Heart right ventricle (tissue), 16 donors: ENCODE data around the gene IL11. TPM values are rescaled to one million over a fixed set of nuclear protein-coding genes. Genes with fewer than 3 reads are reported as not detected.

ENCODE experiments used
- ATAC-seq, 8 donors: fragments of 200-7000 bp; cut with Tn5 transposase; one replicate each; pipeline ENCODE4 v1.9.1; 2020; ENCODE audit warnings: mild to moderate bottlenecking in 8 of 8, moderate library complexity in 8 of 8, moderate number of reproducible peaks in 1 of 8
- DNase-seq, 2 donors: peaks; one replicate each; pipeline ENCODE4 v3.0.0-alpha.2; 2020
- H3K27ac ChIP-seq, 10 donors: fragments of 200-600 bp; sonication (generic) in 2 of 10; one replicate each; pipeline versions ENCODE4 v1.5.0 to v1.8.0; 2020 to 2022; ENCODE audit warnings: mild to moderate bottlenecking in 3 of 10
- H3K27me3 ChIP-seq, 7 donors: fragments of 200-600 bp; one replicate each; pipeline ENCODE4 v1.8.0; 2021 to 2022; ENCODE audit warnings: mild to moderate bottlenecking in 2 of 7
- H3K36me3 ChIP-seq, 9 donors: fragments of 200-600 bp; sonication (generic) in 1 of 9; one replicate each; pipeline versions ENCODE4 v1.5.0 to v1.8.0; 2020 to 2022; ENCODE audit warnings: mild to moderate bottlenecking in 2 of 9
- H3K4me1 ChIP-seq, 9 donors: fragments of 200-600 bp; sonication (generic) in 1 of 9; one replicate each; pipeline versions ENCODE4 v1.5.0 to v1.8.0; 2020 to 2022; ENCODE audit warnings: mild to moderate bottlenecking in 4 of 9
- H3K4me3 ChIP-seq, 10 donors: fragments of 200-600 bp; sonication (generic) in 2 of 10; one replicate each; pipeline versions ENCODE4 v1.5.0 to v1.8.0; 2020 to 2022; ENCODE audit warnings: mild to moderate bottlenecking in 7 of 10, moderate library complexity in 2 of 10
- H3K9me3 ChIP-seq, 11 donors: fragments of 200-600 bp in 10 of 11; sonication (generic) in 2 of 11; one replicate each; pipeline versions ENCODE4 v1.5.0 to v1.8.0; 2013 to 2022; ENCODE audit warnings: mild to moderate bottlenecking in 2 of 11, control low read depth in 1 of 11, moderate library complexity in 1 of 11
- WGBS, 2 donors: extraction: QIAGEN DNeasy Blood & Tissue Kit; methylation state at CpG; one replicate each; pipeline ENCODE4 v1.1.7; 2013; ENCODE audit warnings: inconsistent platforms in 1 of 2; 5-methylcytosine and 5-hydroxymethylcytosine counted together
- intact Hi-C, 10 donors: fragments of 100-400 bp; cut with DNase I; formaldehyde crosslinking; loops; one replicate each; pipeline versions ENCODE4 v1.11.1 to v1.14.2; 2022
- polyA plus RNA-seq, 2 donors: library from polyadenylated mRNA; stranded (reverse); fragments of 200-250 nt; gene quantifications; one replicate each; pipeline ENCODE4 v1.2.3, GENCODE V29; 2013
- total RNA-seq, 10 donors: library from RNA; stranded (reverse); fragmentation: NEBNext Ultra II Directional in 3 of 10; extraction: Animal tissue kit (Norgen Biotek cat#: 25700) in 3 of 10; gene quantifications; one replicate each; pipeline versions ENCODE4 v1.2.1 to v1.2.4, GENCODE V29; 2021 to 2023
- TF ChIP-seq, protein P1 (sequence below), 9 donors: fragments of 200-600 bp; sonication (generic) in 2 of 9; IDR thresholded peaks; one replicate each; pipeline versions ENCODE4 v1.5.0 to v1.8.0; 2021 to 2022; ENCODE audit warnings: antibody characterized with exemption in 9 of 9, mild to moderate bottlenecking in 5 of 9, moderate library complexity in 1 of 9
- donor health status: Arrhythmogenic right ventricular cardiomyopathy.
- donor health status: ischemic (EF 13 %, LVEDD 7.1; RV severe dilation, severe dysfunction).
- donor health status: healthy with polysubstance abuse.
- donor health status: DM: no; HTN: yes; CAD: no.
- donor health status: DM: no; HTN: no; CAD: no.
- donor health status: ischemic (EF 25% LVEDD 6.9; RV normal size, moderate dysfunction).
- donor health status: ischemic (EF 25% LVEDD 5.7; RV mildly dilated, moderate dysfunction).
- donor health status: healthy.
- donor health status: DM: yes; HTN: yes; CAD: no.
- donor health status: Ischemic cardiomyopathy.
- donor health status: ischemic (EF 35%, LVEDD 5.7; RV mildly dilated, moderate dysfunction).
- donor health status: nonischemic (EF 11% LVEDD 7.7; RV severe dilation, severe dysfunction).
- donor health status: DM: yes; HTN: yes; CAD: no.
- donor health status: PGD.
- donor health status: ischemic (EF 29% LVEDD 5.4; RV normal size, mild dysfunction).
- donor health status: nonischemic (EF 23%, LVEDD 6.1; RV moderate dilation, normal function).

Gene IL11
- total and polyA plus RNA-seq, 12 donors = 0.30 to 0.37 TPM; not detected in 10

DNA sequence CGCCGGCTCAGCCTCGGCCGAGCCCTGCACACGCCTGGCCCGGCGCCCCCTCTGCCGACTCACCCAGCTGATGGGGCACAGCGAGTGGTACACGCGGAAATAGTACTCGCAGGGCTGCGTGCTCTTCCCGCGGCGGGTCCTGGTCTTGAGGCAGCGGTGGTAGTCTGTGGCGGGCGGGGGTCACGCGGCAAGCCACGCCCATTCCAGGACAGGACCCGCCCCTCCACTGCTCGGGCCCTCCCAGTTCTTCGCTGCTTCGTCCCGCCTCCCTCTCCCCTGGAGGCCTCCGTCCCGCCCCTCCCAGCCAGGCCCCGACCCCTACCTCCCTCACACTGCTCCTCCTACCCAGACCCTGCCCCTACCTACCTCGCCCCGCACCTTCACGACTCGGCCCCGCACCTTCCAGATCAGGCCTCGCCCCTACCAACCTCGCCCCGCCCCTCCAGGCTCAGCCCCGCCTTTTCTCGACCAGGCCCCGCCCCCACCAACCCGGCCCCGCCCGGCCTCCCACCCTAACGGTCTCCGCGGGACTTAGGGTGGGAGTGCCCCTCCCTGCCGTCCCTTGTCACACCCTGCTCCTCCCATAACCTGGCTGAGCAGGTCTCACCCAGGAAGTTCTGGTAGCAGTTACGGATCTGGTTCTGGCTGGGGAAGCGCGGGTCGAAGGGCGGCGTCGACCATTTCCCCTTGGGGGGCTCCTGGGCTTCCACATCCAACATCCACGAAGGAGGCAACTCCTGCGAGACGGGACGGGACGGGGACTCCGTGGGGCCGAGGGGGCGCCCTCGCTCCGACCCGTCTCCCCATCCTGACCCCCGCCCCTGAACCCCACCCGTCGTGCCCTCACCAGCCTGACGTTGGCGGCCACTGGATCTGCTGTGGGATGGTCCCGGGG, 16.2 kb downstream of the IL11 start:
- Histone ChIP-seq H3K9me3 (no peaks in the 10 kb centered on the region), H3K4me1 (peaks cover 0 to 18% (median 15%) of the 10 kb centered on the region in 9 donors), H3K36me3 (no peaks in the 10 kb centered on the region), H3K4me3 (peak overlapping the region in 8 of 10 donors; percentile 24 to 52 (median 42)), H3K27me3 (peaks cover 18 to 73% (median 66%) of the 10 kb centered on the region in 7 donors), H3K27ac (no peak overlapping the region)
- WGBS, 2 donors = 2% methylated on average over 71 to 72 of the region's 72 CpGs
- intact Hi-C loops = no loop called here
- peak in 1 of 2 donors; percentile 61 for DNase-seq
- TF ChIP-seq, protein P1, sequence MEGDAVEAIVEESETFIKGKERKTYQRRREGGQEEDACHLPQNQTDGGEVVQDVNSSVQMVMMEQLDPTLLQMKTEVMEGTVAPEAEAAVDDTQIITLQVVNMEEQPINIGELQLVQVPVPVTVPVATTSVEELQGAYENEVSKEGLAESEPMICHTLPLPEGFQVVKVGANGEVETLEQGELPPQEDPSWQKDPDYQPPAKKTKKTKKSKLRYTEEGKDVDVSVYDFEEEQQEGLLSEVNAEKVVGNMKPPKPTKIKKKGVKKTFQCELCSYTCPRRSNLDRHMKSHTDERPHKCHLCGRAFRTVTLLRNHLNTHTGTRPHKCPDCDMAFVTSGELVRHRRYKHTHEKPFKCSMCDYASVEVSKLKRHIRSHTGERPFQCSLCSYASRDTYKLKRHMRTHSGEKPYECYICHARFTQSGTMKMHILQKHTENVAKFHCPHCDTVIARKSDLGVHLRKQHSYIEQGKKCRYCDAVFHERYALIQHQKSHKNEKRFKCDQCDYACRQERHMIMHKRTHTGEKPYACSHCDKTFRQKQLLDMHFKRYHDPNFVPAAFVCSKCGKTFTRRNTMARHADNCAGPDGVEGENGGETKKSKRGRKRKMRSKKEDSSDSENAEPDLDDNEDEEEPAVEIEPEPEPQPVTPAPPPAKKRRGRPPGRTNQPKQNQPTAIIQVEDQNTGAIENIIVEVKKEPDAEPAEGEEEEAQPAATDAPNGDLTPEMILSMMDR (IDR thresholded peaks at IDR 0.05) = no peak
- ATAC-seq = peak; percentile 39 to 89 (median 78)

DNA sequence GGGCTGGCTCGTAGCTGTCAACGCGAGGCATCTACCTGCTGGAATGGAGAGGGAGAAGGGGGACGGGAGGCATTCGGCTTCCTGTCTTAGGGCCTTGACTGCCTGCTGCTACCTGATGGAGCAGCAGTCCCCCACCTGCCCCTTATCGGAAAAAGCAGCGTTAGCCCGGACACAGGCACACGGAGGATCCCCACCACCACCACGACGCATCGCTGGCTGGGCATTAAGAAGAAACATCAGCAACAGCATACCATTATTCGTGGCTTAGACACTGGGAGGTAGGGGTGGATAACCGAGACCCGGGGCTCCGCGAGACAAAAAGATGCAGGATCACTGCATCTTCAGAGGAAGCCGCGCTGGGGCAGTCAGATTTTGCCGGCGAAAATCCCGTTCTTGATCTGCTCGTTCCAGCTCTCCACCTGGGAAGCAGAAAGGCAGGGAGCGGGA, 16.9 kb downstream of the IL11 start:
- TF ChIP-seq, protein P1 (IDR thresholded peaks at IDR 0.05) = no peak
- Histone ChIP-seq H3K9me3 (no peaks in the 10 kb centered on the region), H3K27ac (no peak overlapping the region), H3K27me3 (peaks cover 18 to 70% (median 66%) of the 10 kb centered on the region in 7 donors), H3K36me3 (no peaks in the 10 kb centered on the region), H3K4me1 (peaks cover 0 to 18% (median 15%) of the 10 kb centered on the region in 9 donors), H3K4me3 (peak overlapping the region in 8 of 10 donors; percentile 24 to 52 (median 42))
- intact Hi-C loops = no loop called here
- ATAC-seq (no peak), DNase-seq (no peak)
- WGBS, 2 donors = 3 to 5% methylated on average over 24 of the region's 24 CpGs

DNA sequence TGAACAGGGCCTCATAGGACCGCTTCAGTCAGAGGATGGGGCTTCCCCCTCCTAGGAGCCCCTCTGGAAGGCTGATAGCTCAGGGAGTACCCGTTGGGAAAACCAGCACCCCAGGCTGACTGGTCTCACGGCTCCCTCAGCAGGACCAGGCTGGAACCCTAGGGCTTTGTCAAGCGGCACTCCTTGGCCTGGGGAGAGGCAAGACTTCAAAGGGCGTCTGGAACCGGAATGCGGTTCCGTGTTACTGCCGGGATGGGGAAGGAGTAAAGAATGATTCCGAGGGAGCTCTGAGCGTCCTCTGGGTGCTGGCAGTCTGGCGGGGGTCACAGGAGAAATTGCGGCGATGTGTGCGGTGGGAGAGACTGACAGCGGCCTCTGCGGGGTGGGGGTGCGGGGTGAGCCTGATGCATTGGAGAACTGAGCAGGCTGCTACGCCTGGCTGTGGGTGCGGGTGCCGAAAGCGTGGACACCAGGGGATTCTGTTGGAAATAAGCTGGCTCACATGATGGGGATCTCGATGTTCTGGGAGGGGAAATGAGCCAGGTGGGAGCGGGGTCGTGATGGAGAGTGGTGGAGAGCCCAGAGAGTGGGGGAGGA, 17.6 kb downstream of the IL11 start:
- H3K4me1 ChIP-seq = peaks cover 0 to 22% (median 15%) of the 10 kb centered on the region in 9 donors
- H3K27me3 ChIP-seq = peaks cover 18 to 70% (median 66%) of the 10 kb centered on the region in 7 donors
- ATAC-seq = no peak
- WGBS, 2 donors = 62 to 63% methylated on average over 25 of the region's 25 CpGs
- peaks cover 0 to 1% (median 0%) of the 10 kb centered on the region in 9 donors for H3K36me3 ChIP-seq
- TF ChIP-seq, protein P1 (IDR thresholded peaks at IDR 0.05) = no peak
- H3K27ac ChIP-seq = no peak overlapping the region
- intact Hi-C loops = no loop called here
- DNase-seq = no peak
- H3K9me3 ChIP-seq = no peaks in the 10 kb centered on the region
- H3K4me3 ChIP-seq = no peak overlapping the region

DNA sequence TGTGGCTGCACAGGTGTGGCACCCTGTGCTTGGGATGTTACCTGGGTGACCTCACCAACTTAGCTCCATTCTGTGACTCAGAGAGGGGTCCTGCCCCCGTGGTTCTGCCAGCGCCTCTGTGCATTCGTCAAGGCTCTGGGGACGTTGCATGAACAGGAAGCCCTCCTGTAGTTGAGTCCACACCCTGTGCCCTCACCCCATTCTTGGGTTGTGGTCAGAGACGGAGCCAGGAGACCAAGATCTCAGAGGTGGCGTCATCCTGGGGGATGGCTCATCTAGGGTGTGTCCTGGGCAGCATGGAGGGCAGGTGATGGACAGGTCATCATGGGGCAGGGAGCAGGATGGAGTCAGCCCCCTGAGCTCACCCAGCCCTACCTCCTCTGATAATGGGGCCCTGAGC, 18.2 kb downstream of the IL11 start:
- 68 to 75% methylated on average over 6 of the region's 6 CpGs for WGBS, 2 donors
- no peak for ATAC-seq
- peaks cover 18 to 66% (median 62%) of the 10 kb centered on the region in 7 donors for H3K27me3 ChIP-seq
- H3K4me1 ChIP-seq = peaks cover 0 to 22% (median 15%) of the 10 kb centered on the region in 9 donors
- no peak for DNase-seq
- TF ChIP-seq, protein P1 (IDR thresholded peaks at IDR 0.05) = no peak
- intact Hi-C loops = no loop called here
- no peak overlapping the region for H3K4me3 ChIP-seq
- H3K9me3 ChIP-seq = no peaks in the 10 kb centered on the region
- H3K27ac ChIP-seq = no peak overlapping the region
- H3K36me3 ChIP-seq = peaks cover 0 to 7% (median under 1%) of the 10 kb centered on the region in 9 donors
